Inflammatory macrophage treated with lipopolysaccharide for 4 hours (primary cell): Measurements from ENCODE around the gene TVP23B.
A peak's percentile ranks its signal among the peaks of the same experiment; 100 is the strongest.
"Not testable (repeated sequence)": the region's sequence is repeated elsewhere in the genome, so short reads cannot be mapped to it uniquely, and the experiment has no call there.

ENCODE experiments used
- DNase-seq: peaks from one replicate; pipeline ENCODE4 v3.0.0-alpha.2; 2020

TVP23B gene

GRCh38 chr17:18794841-18795240 lies 13.9 kb downstream of the TVP23B start:
- DNase-seq = not testable (repeated sequence)

- DNase-seq = not testable (repeated sequence)
These were observed 15.9 kb downstream of the TVP23B start for GRCh38 chr17:18796887-18797286.

GRCh38 chr17:18803458-18804245 lies 22.7 kb downstream of the TVP23B start:
- not testable (repeated sequence) for DNase-seq

GRCh38 chr17:18815924-18816323 lies 34.9 kb downstream of the TVP23B start:
- not testable (repeated sequence) for DNase-seq

GRCh38 chr17:18816489-18817371 lies 35.7 kb downstream of the TVP23B start:
- DNase-seq = peak; percentile 75

GRCh38 chr17:18821430-18821829 lies 40.4 kb downstream of the TVP23B start:
- DNase-seq = peak; percentile 1

- not testable (repeated sequence) for DNase-seq
These were observed 46.6 kb downstream of the TVP23B start for GRCh38 chr17:18827613-18828012.

GRCh38 chr17:18848501-18848900 lies 67.5 kb downstream of the TVP23B start:
- DNase-seq = no peak

GRCh38 chr17:18850679-18851078 lies 69.7 kb downstream of the TVP23B start:
- DNase-seq = no peak

GRCh38 chr17:18851201-18851600 lies 70.2 kb downstream of the TVP23B start:
- DNase-seq = no peak

GRCh38 chr17:18854956-18855355 lies 74.0 kb downstream of the TVP23B start:
- no peak for DNase-seq

- peak; percentile 92 for DNase-seq
These were observed 75.0 kb downstream of the TVP23B start for GRCh38 chr17:18855831-18856569.
